ENCODE measurements around the gene ASB7. TPM values are rescaled to one million over a fixed set of nuclear protein-coding genes. Genes with fewer than 3 reads are reported as not detected.

Gene ASB7
- total RNA-seq, 2 experiments from 2014 or later = 16.6 to 19.5 TPM

- POLR2A ChIA-PET = no interaction called here
- Mint-ChIP-seq H3K27ac (no peak overlapping the region), H3K4me1 (no peaks in the 10 kb centered on the region), H3K9me3 (ENCODE audit: low read depth) (no peaks in the 10 kb centered on the region), H3K36me3 (ENCODE audit: low read depth) (no peaks in the 10 kb centered on the region), H3K27me3 (peaks cover 15% of the 10 kb centered on the region), H3K4me3 (no peak overlapping the region)
- intact Hi-C loops (cut with DNase I, micrococcal nuclease) = no loop called here
- no peak for ATAC-seq
- no peak for DNase-seq
- CTCF ChIA-PET = no interaction called here
These were observed 92.1 kb downstream of the ASB7 start for GRCh38 chr15:100694381-100695021.

GRCh38 chr15:100695048-100695447 is 92.7 kb downstream of the ASB7 start:
- H3K27me3 Mint-ChIP-seq = peaks cover 15% of the 10 kb centered on the region
- no peaks in the 10 kb centered on the region for H3K36me3 Mint-ChIP-seq (ENCODE audit: low read depth)
- CTCF ChIA-PET = no interaction called here

GRCh38 chr15:100696452-100696851 is 94.1 kb downstream of the ASB7 start:
- DNase-seq = no peak
- no peaks in the 10 kb centered on the region for H3K36me3 Mint-ChIP-seq (ENCODE audit: low read depth)
- H3K9me3 Mint-ChIP-seq (ENCODE audit: low read depth) = no peaks in the 10 kb centered on the region
- ChIA-PET CTCF (no interaction called here), POLR2A (interaction anchor here (0.7 kb wide), 1 partner anchor 424 kb away, joined by 3 read pairs; no protein-coding TSS in a partner anchor)
- intact Hi-C loops (cut with DNase I, micrococcal nuclease) = no loop called here
- H3K27me3 Mint-ChIP-seq = peaks cover 15% of the 10 kb centered on the region
- no peaks in the 10 kb centered on the region for H3K4me1 Mint-ChIP-seq
- H3K27ac Mint-ChIP-seq = no peak overlapping the region
- no peak overlapping the region for H3K4me3 Mint-ChIP-seq
- no peak for ATAC-seq

More at GRCh38 chr15:100695048-100695447, 92.7 kb downstream of the ASB7 start:
- ATAC-seq = no peak
- Mint-ChIP-seq H3K27ac (no peak overlapping the region), H3K4me3 (no peak overlapping the region), H3K9me3 (ENCODE audit: low read depth) (no peaks in the 10 kb centered on the region), H3K4me1 (no peaks in the 10 kb centered on the region)
- no peak for DNase-seq
- intact Hi-C loops (cut with DNase I, micrococcal nuclease) = no loop called here
- POLR2A ChIA-PET = no interaction called here

Other genes with a start within 250 kb of the ASB7 start
- gene CERS3, start 73.6 kb upstream of the ASB7 start, total RNA-seq = under 1 TPM; 0.41 to 0.60 TPM
- 10 to 100 TPM; 41.7 to 43.8 TPM for gene LINS1, start 405 bp upstream of the ASB7 start, total RNA-seq

Measured in activated CD4-positive, alpha-beta T cell treated with anti-CD3 and anti-CD28 coated beads for 36 hours (primary cell).